HepG2 (cell line): ENCODE results near the gene SERPINA9. TPM values are rescaled to one million over a fixed set of nuclear protein-coding genes. Genes with fewer than 3 reads are reported as not detected.

Experiments used
- ATAC-seq: fragments of 200-7000 bp; cut with Tn5 transposase; 3 replicates; pipeline ENCODE4 v1.9.1; 2020; ENCODE audit warnings: mild to moderate bottlenecking, moderate library complexity
- BruUV-seq: library from RNA; stranded (reverse); fragments of 400-500 nt; replicated peaks from 2 replicates; lab custom pipeline; 2021; lab: Mats Ljungman, UMichigan
- CTCF ChIA-PET: fragments of 300-600 bp; formaldehyde crosslinking; extraction: SDS; loops from one replicate; lab custom pipeline; 2021; ENCODE audit warnings: low total read pairs, inconsistent platforms, low intra/inter-chr PET ratio; lab: Yijun Ruan, JAX
- POLR2A ChIA-PET: fragments of 350-600 bp; sonication (Branson Sonifier 250); formaldehyde crosslinking; loops from one replicate; lab custom pipeline; 2020; ENCODE audit warnings: antibody characterized with exemption, inconsistent platforms; lab: Yijun Ruan, JAX
- DNase-seq: peaks from one replicate; pipeline ENCODE4 v3.0.0-alpha.2; 2015; ENCODE audit warnings: low spot score
- FAIRE-seq: peaks from 3 replicates; lab custom pipeline; 2011; peaks lifted over from hg19 to GRCh38; lab: Jason Lieb, UNC
- H2AFZ ChIP-seq: one replicate; pipeline ENCODE4 v1.6.1; 2011; ENCODE audit warnings: low read length, inconsistent platforms
- H3K27ac ChIP-seq: fragments of 300-600 bp; 3 replicates; pipeline ENCODE4 v1.8.0; 2011; ENCODE audit warnings: mixed run types, mild to moderate bottlenecking, mixed read lengths, low read length, inconsistent platforms; ENCODE audit not compliant: insufficient read depth; ENCODE audit errors: extremely low read length
- H3K27me3 ChIP-seq, 2 experiments: fragments of 200-600 bp in 1 of 2; 2 replicates in 1 of 2; 3 replicates in 1 of 2; pipeline versions ENCODE4 v1.6.0 to v1.8.0; 2011; ENCODE audit warnings: low read length in 2 of 2, mild to moderate bottlenecking in 2 of 2, moderate library complexity in 2 of 2, inconsistent platforms in 1 of 2; ENCODE audit not compliant: insufficient read depth in 2 of 2, control insufficient read depth in 1 of 2
- H3K36me3 ChIP-seq, 2 experiments: fragments of 200-600 bp in 1 of 2; replicated peaks in 1 of 2; 2 replicates in 1 of 2; 3 replicates in 1 of 2; pipeline versions ENCODE4 v1.5.1 to v1.8.0; 2011; ENCODE audit warnings: low read length in 2 of 2, inconsistent platforms in 1 of 2; ENCODE audit not compliant: insufficient read depth in 2 of 2, control insufficient read depth in 1 of 2
- H3K4me1 ChIP-seq: 2 replicates; pipeline ENCODE4 v1.5.1; 2012; ENCODE audit warnings: low read length, inconsistent platforms; ENCODE audit not compliant: insufficient read depth
- H3K4me2 ChIP-seq: 2 replicates; pipeline ENCODE4 v1.6.0; 2011; ENCODE audit warnings: low read depth, low read length, inconsistent platforms
- H3K4me3 ChIP-seq, 3 experiments: fragments of 200-600 bp in 1 of 3; sonication (generic), shearing (Covaris generic) in 1 of 3; replicated peaks in 1 of 3; 2 replicates each; pipeline ENCODE4 v1.5.1; 2011 to 2016; ENCODE audit warnings: low read length in 3 of 3, inconsistent platforms in 2 of 3, low read depth in 2 of 3, mild to moderate bottlenecking in 2 of 3, control low read depth in 1 of 3, mixed read lengths in 1 of 3; ENCODE audit not compliant: insufficient read depth in 1 of 3
- H3K79me2 ChIP-seq: one replicate; pipeline ENCODE4 v1.6.1; 2011; ENCODE audit warnings: low read length, inconsistent platforms; ENCODE audit not compliant: insufficient read depth
- H3K9ac ChIP-seq: 2 replicates; pipeline ENCODE4 v1.6.0; 2011; ENCODE audit warnings: mild to moderate bottlenecking, low read depth, low read length, inconsistent platforms; ENCODE audit not compliant: insufficient read depth
- H3K9me3 ChIP-seq: 2 replicates; pipeline ENCODE4 v1.5.1; 2012; ENCODE audit warnings: mild to moderate bottlenecking, low read length
- H4K20me1 ChIP-seq: 2 replicates; pipeline ENCODE4 v1.6.0; 2011; ENCODE audit warnings: inconsistent platforms, mild to moderate bottlenecking, low read length, moderate library complexity; ENCODE audit not compliant: insufficient read depth
- HHEX ChIP-seq: IDR thresholded peaks from 2 replicates; pipeline ENCODE4 v1.6.1; 2016; ENCODE audit warnings: control low read depth
- IRX3 ChIP-seq: sonication (generic); formaldehyde crosslinking; IDR thresholded peaks from 2 replicates; pipeline ENCODE4 v1.8.1; 2023; ENCODE audit warnings: mild to moderate bottlenecking, low read depth, missing genetic modification reagents, borderline replicate concordance
- KDM4B ChIP-seq: sonication (generic); formaldehyde crosslinking; IDR thresholded peaks from 2 replicates; pipeline ENCODE4 v1.4.0; 2020; ENCODE audit warnings: missing genetic modification reagents
- SP1 ChIP-seq, 2 experiments: fragments of 450-650 bp in 1 of 2; sonication (generic) in 1 of 2; formaldehyde crosslinking in 1 of 2; IDR thresholded peaks; 2 replicates each; pipeline versions ENCODE4 v1.4.0 to v1.6.1; 2016 to 2020; ENCODE audit warnings: missing genetic modification reagents in 1 of 2
- TBX2 ChIP-seq: sonication (generic); formaldehyde crosslinking; IDR thresholded peaks from 2 replicates; pipeline ENCODE4 v1.5.0; 2020; ENCODE audit warnings: missing genetic modification reagents, mild to moderate bottlenecking, borderline replicate concordance
- ZFAT ChIP-seq: sonication (generic); formaldehyde crosslinking; conservative IDR thresholded peaks from 2 replicates; pipeline ENCODE4 v1.8.1; 2023; ENCODE audit warnings: missing genetic modification reagents, inconsistent platforms
- ZMAT3 ChIP-seq: sonication (generic); formaldehyde crosslinking; conservative IDR thresholded peaks from 2 replicates; pipeline ENCODE4 v1.7.0; 2021; ENCODE audit warnings: missing genetic modification reagents
- ZMYM3 ChIP-seq: sonication (generic); formaldehyde crosslinking; IDR thresholded peaks from 2 replicates; pipeline ENCODE4 v1.5.1; 2020; ENCODE audit warnings: mild to moderate bottlenecking, missing genetic modification reagents
- ZNF225 ChIP-seq: sonication (generic); formaldehyde crosslinking; IDR thresholded peaks from 2 replicates; pipeline ENCODE4 v1.4.0; 2020; ENCODE audit warnings: mild to moderate bottlenecking, missing genetic modification reagents
- ZNF530 ChIP-seq: sonication (generic); formaldehyde crosslinking; IDR thresholded peaks from 2 replicates; pipeline ENCODE4 v1.5.0; 2020; ENCODE audit warnings: low read depth, mild to moderate bottlenecking, missing genetic modification reagents
- ZNF546 ChIP-seq: sonication (generic); formaldehyde crosslinking; conservative IDR thresholded peaks from 2 replicates; pipeline ENCODE4 v1.8.1; 2023; ENCODE audit warnings: mild to moderate bottlenecking, missing genetic modification reagents
- ZNF629 ChIP-seq: sonication (generic); formaldehyde crosslinking; conservative IDR thresholded peaks from 2 replicates; pipeline ENCODE4 v1.5.0; 2020; ENCODE audit warnings: missing genetic modification reagents
- ZNF670 ChIP-seq: sonication (generic); formaldehyde crosslinking; IDR thresholded peaks from 2 replicates; pipeline ENCODE4 v1.8.0; 2022; ENCODE audit warnings: mild to moderate bottlenecking, missing genetic modification reagents, borderline replicate concordance
- ZNF782 ChIP-seq: sonication (generic); formaldehyde crosslinking; IDR thresholded peaks from 2 replicates; pipeline ENCODE4 v1.4.0; 2020; ENCODE audit warnings: missing genetic modification reagents, mild to moderate bottlenecking, borderline replicate concordance
- WGBS: methylation state at CpG from one replicate; pipeline ENCODE4 v1.1.6; 2017; ENCODE audit warnings: low lambda C conversion rate; 5-methylcytosine and 5-hydroxymethylcytosine counted together
- in situ Hi-C: cut with HindIII; loops from 2 replicates; pipeline ENCODE4 v1.10.0; 2017; ENCODE audit warnings: low pct_unique_long_range_greater_than_20kb; ENCODE audit not compliant: extremely low pct_ligation_motif_present
- intact Hi-C: fragments of 100-400 bp; cut with micrococcal nuclease; formaldehyde crosslinking; loops from one replicate; pipeline ENCODE4 v1.10.0; 2022; ENCODE audit not compliant: unreplicated experiment
- polyA plus RNA-seq, 8 experiments: library from polyadenylated mRNA; depleted of rRNA in 3 of 8; stranded (reverse) in 7 of 8; unstranded in 1 of 8; fragments of >200 nt; fragmentation: Illumina TruSeq in 4 of 8; extraction: Trizol in 4 of 8; gene quantifications; 2 replicates each; pipeline versions ENCODE4 v1.2.1 to v1.2.3, GENCODE V29; 2011 to 2016; ENCODE audit warnings: low read depth in 4 of 8, missing spikeins in 1 of 8, mixed read lengths in 1 of 8; ENCODE audit not compliant: insufficient read depth in 1 of 8
- total RNA-seq, 5 experiments: library from RNA; depleted of rRNA; stranded (reverse); fragments of >200 nt; fragmentation: Illumina TruSeq; extraction: Trizol; gene quantifications; 2 replicates each; pipeline ENCODE4 v1.2.3, GENCODE V29; 2016; ENCODE audit warnings: low read depth in 1 of 5
- TF ChIP-seq, protein P1 (sequence below): sonication (generic); formaldehyde crosslinking; IDR thresholded peaks from 2 replicates; pipeline ENCODE4 v1.4.0; 2020; ENCODE audit warnings: mild to moderate bottlenecking, missing genetic modification reagents
- TF ChIP-seq, protein P2 (sequence below): IDR thresholded peaks from 2 replicates; pipeline ENCODE4 v1.6.1; 2016; ENCODE audit warnings: low read depth, borderline replicate concordance

Gene SERPINA9
- total and polyA plus RNA-seq, 2 of the 13 experiments (the other 11 are each of a cell fraction or from before 2014, with no cell fraction given) = 0.21 TPM; not detected in 1

DNA sequence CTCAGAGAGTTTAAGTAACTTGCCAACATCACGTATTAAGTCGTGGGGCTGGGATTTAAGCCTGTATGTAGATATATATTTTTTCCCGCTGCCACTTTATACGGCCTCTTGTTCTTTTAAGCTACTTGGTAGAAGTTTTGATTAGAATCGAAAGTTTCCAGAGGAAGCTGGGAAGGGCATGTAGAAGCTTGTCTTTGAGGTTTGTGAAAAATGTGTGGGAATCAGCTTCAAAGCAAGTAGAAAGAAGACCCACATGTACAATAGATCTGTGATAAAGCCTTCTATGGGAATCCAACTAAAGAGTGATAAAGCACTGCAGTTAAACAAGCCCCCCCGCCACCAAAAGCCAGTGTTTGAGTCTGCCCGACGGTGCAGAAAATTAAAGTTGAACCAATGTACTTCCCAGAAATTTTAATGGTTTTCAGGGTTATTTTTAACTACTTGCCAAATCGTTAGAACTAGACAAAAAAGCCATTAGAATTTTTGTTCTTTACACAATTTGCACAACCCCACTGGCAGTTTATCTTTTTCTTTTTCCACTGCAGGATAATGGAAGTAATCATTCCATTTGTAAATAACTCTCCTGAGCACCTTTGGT is 48.9 kb downstream of the SERPINA9 start:
- H3K9me3 ChIP-seq = peaks cover 13% of the 10 kb centered on the region; the same call in 1 of the 2 replicates
- no peaks in the 10 kb centered on the region for H3K36me3 ChIP-seq
- no peak overlapping the region for H2AFZ ChIP-seq
- ChIA-PET CTCF (no interaction called here), POLR2A (no interaction called here)
- intact Hi-C loops (no loop called here), in situ Hi-C loops (loop anchor here (5.0 to 10.0 kb wide), 2 partner anchors 120 to 258 kb away; no protein-coding TSS in a partner anchor)
- H3K27ac ChIP-seq = no peak overlapping the region
- no peak for DNase-seq
- H4K20me1 ChIP-seq = no peaks in the 10 kb centered on the region
- H3K27me3 ChIP-seq = no peaks in the 10 kb centered on the region
- TF ChIP-seq ZNF225 (CRISPR knock-in tag) (no peak), ZNF629 (CRISPR knock-in tag) (0 out of 2 replicates have a peak, but pooled peaks have one; percentile 33)
- no peak overlapping the region for H3K4me3 ChIP-seq
- ATAC-seq = no peak
- no peak overlapping the region for H3K9ac ChIP-seq
- WGBS = 69% methylated on average over 9 of the region's 9 CpGs
- no peak for FAIRE-seq
- no peaks in the 10 kb centered on the region for H3K79me2 ChIP-seq
- BruUV-seq = no TSS peak
- H3K4me1 ChIP-seq = peaks cover 43% of the 10 kb centered on the region
- H3K4me2 ChIP-seq = no peak overlapping the region

DNA sequence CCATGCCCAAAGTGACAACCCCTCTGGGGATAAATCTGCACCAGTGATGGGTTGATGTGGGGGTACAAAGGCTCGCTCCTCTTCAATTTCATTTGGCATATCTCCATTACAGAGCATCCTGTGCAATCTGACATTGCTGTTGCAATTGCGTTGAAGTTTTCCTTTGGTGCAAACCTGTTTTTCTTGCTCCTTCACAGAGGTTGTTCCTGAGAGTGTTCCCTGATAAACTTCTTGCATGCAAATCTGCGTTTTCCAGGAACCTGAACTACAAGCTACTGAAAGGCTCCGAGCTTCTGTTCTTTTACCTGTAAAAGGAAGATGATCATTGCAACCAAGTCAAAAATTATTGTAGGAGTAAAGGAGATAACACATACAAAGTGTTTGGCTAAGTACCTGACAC is 49.5 kb downstream of the SERPINA9 start:
- WGBS = 75% methylated on average over 4 of the region's 4 CpGs
- BruUV-seq = no TSS peak
- Histone ChIP-seq H3K36me3 (no peaks in the 10 kb centered on the region), H3K79me2 (no peaks in the 10 kb centered on the region), H3K4me3 (no peak overlapping the region), H2AFZ (no peak overlapping the region), H4K20me1 (no peaks in the 10 kb centered on the region), H3K9ac (no peak overlapping the region), H3K27me3 (no peaks in the 10 kb centered on the region), H3K4me2 (no peak overlapping the region), H3K27ac (no peak overlapping the region), H3K9me3 (peaks cover 13% of the 10 kb centered on the region; the same call in 1 of the 2 replicates), H3K4me1 (peaks cover 39% of the 10 kb centered on the region)
- TF ChIP-seq ZMAT3 (CRISPR knock-in tag) = no peak
- TF ChIP-seq ZNF530 (CRISPR knock-in tag) = no peak
- TF ChIP-seq SP1 (IDR thresholded peaks at IDR 0.05) = no peak
- TF ChIP-seq SP1 (CRISPR knock-in tag; IDR thresholded peaks at IDR 0.05) = no peak
- TF ChIP-seq ZNF782 (CRISPR knock-in tag) = no peak
- no peak for TF ChIP-seq KDM4B (CRISPR knock-in tag)
- TF ChIP-seq ZNF546 (CRISPR knock-in tag) = no peak
- no peak for TF ChIP-seq TBX2
- TF ChIP-seq ZFAT (CRISPR knock-in tag) = no peak
- no peak for TF ChIP-seq ZMYM3
- TF ChIP-seq, protein P1, sequence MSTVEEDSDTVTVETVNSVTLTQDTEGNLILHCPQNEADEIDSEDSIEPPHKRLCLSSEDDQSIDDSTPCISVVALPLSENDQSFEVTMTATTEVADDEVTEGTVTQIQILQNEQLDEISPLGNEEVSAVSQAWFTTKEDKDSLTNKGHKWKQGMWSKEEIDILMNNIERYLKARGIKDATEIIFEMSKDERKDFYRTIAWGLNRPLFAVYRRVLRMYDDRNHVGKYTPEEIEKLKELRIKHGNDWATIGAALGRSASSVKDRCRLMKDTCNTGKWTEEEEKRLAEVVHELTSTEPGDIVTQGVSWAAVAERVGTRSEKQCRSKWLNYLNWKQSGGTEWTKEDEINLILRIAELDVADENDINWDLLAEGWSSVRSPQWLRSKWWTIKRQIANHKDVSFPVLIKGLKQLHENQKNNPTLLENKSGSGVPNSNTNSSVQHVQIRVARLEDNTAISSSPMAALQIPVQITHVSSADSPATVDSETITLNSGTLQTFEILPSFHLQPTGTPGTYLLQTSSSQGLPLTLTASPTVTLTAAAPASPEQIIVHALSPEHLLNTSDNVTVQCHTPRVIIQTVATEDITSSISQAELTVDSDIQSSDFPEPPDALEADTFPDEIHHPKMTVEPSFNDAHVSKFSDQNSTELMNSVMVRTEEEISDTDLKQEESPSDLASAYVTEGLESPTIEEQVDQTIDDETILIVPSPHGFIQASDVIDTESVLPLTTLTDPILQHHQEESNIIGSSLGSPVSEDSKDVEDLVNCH (CRISPR knock-in tag) = no peak
- TF ChIP-seq HHEX (CRISPR knock-in tag) = no peak
- TF ChIP-seq IRX3 = no peak
- TF ChIP-seq ZNF670 (CRISPR knock-in tag) = no peak
- TF ChIP-seq, protein P2, sequence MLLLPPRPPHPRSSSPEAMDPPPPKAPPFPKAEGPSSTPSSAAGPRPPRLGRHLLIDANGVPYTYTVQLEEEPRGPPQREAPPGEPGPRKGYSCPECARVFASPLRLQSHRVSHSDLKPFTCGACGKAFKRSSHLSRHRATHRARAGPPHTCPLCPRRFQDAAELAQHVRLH (CRISPR knock-in tag) = no peak
- in situ Hi-C loops = loop anchor here (5.0 to 10.0 kb wide), 2 partner anchors 121 to 258 kb away; no protein-coding TSS in a partner anchor
- ChIA-PET POLR2A (no interaction called here), CTCF (no interaction called here)
- no peak for FAIRE-seq
- intact Hi-C loops = no loop called here
- DNase-seq = no peak
- ATAC-seq = no peak
